Parathyroid adenoma (tissue), 2 donors: Measurements from ENCODE around the gene USF1.
"Not testable (repeated sequence)": the region's sequence is repeated elsewhere in the genome, so short reads cannot be mapped to it uniquely, and the experiment has no call there.

Source experiments
- H2AFZ ChIP-seq: fragments of 300-600 bp; sonication (generic); one replicate; pipeline ENCODE4 v1.7.0; 2017; ENCODE audit warnings: antibody characterized with exemption, mild to moderate bottlenecking
- H3K27ac ChIP-seq: fragments of 300-600 bp; sonication (generic); one replicate; pipeline ENCODE4 v1.7.0; 2017
- H3K27me3 ChIP-seq: fragments of 300-600 bp; sonication (generic); one replicate; pipeline ENCODE4 v1.7.0; 2017; ENCODE audit warnings: low read length; ENCODE audit not compliant: control insufficient read depth, insufficient read depth
- H3K36me3 ChIP-seq: fragments of 300-600 bp; sonication (generic); one replicate; pipeline ENCODE4 v1.7.0; 2017; ENCODE audit warnings: low read length; ENCODE audit not compliant: control insufficient read depth, insufficient read depth
- H3K4me1 ChIP-seq: fragments of 300-600 bp; sonication (generic); one replicate; pipeline ENCODE4 v1.7.0; 2017; ENCODE audit warnings: control low read depth
- H3K4me2 ChIP-seq: fragments of 300-600 bp; sonication (generic); one replicate; pipeline ENCODE4 v1.7.0; 2017; ENCODE audit warnings: low read length
- H3K4me3 ChIP-seq: fragments of 300-600 bp; sonication (generic); one replicate; pipeline ENCODE4 v1.7.0; 2017; ENCODE audit warnings: low read depth, low read length
- H3K79me2 ChIP-seq: fragments of 300-600 bp; sonication (generic); one replicate; pipeline ENCODE4 v1.7.0; 2017; ENCODE audit warnings: control low read depth
- H3K9ac ChIP-seq: fragments of 300-600 bp; sonication (generic); one replicate; pipeline ENCODE4 v1.7.0; 2017; ENCODE audit warnings: mild to moderate bottlenecking
- H3K9me3 ChIP-seq: fragments of 300-600 bp; sonication (generic); one replicate; pipeline ENCODE4 v1.7.0; 2017; ENCODE audit warnings: low read length; ENCODE audit not compliant: control insufficient read depth
- TF ChIP-seq, protein P1 (sequence below): fragments of 300-600 bp; sonication (generic); IDR thresholded peaks from one replicate; pipeline ENCODE4 v1.7.0; 2017; ENCODE audit warnings: antibody characterized with exemption, mild to moderate bottlenecking
- donor health status: primary hyperparathyroidism.

USF1 gene

DNA sequence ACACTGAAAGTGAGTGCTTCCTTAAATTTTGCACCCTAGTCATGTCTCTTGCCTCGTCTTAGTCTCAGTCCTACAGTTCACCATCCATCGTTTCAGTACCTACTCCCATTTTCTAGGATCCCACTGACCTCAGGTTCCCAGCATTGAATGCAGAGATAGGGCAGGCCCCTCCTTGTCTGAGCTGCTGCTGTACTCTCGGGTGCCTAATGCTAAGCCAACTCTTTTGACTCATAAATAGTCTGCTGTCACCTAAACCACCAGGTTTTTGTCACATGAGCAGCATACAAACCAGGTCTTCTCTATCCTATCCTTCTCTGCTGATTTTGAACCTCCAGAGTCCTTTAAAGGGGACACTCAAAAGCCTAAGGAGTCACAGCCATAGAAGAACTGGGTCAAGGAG, 20.9 kb upstream of the USF1 start:
- no peaks in the 10 kb centered on the region for H3K27me3 ChIP-seq
- no peaks in the 10 kb centered on the region for H3K36me3 ChIP-seq
- no peak overlapping the region for H3K9ac ChIP-seq
- no peaks in the 10 kb centered on the region for H3K4me1 ChIP-seq
- no peak overlapping the region for H2AFZ ChIP-seq
- H3K79me2 ChIP-seq = no peaks in the 10 kb centered on the region
- no peak overlapping the region for H3K4me2 ChIP-seq
- TF ChIP-seq, protein P1, sequence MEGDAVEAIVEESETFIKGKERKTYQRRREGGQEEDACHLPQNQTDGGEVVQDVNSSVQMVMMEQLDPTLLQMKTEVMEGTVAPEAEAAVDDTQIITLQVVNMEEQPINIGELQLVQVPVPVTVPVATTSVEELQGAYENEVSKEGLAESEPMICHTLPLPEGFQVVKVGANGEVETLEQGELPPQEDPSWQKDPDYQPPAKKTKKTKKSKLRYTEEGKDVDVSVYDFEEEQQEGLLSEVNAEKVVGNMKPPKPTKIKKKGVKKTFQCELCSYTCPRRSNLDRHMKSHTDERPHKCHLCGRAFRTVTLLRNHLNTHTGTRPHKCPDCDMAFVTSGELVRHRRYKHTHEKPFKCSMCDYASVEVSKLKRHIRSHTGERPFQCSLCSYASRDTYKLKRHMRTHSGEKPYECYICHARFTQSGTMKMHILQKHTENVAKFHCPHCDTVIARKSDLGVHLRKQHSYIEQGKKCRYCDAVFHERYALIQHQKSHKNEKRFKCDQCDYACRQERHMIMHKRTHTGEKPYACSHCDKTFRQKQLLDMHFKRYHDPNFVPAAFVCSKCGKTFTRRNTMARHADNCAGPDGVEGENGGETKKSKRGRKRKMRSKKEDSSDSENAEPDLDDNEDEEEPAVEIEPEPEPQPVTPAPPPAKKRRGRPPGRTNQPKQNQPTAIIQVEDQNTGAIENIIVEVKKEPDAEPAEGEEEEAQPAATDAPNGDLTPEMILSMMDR = no peak
- no peaks in the 10 kb centered on the region for H3K9me3 ChIP-seq
- H3K27ac ChIP-seq = no peak overlapping the region
- no peak overlapping the region for H3K4me3 ChIP-seq

DNA sequence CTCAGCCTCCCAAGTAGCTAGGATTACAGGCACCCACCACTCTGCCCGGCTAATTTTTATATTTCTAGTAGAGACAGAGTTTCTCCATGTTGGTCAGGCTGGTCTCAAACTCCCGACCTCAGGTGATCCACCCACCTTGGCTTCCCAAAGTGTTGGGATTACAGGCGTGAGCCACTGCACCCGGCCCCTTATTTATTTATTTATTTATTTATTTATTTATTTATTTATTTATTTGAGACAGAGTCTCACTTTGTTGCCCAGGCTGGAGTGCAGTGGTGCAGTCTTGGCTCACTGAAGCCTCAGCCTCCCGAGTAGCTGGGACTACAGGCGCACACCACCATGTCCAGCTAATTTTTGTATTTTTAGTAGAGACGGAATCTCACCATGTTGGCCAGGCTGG, 19.9 kb upstream of the USF1 start:
- not testable (repeated sequence) for H3K9me3 ChIP-seq, H3K27me3 ChIP-seq, H3K79me2 ChIP-seq, H3K4me2 ChIP-seq, H3K4me3 ChIP-seq, H3K27ac ChIP-seq, H3K4me1 ChIP-seq, H3K9ac ChIP-seq, H3K36me3 ChIP-seq, H2AFZ ChIP-seq

DNA sequence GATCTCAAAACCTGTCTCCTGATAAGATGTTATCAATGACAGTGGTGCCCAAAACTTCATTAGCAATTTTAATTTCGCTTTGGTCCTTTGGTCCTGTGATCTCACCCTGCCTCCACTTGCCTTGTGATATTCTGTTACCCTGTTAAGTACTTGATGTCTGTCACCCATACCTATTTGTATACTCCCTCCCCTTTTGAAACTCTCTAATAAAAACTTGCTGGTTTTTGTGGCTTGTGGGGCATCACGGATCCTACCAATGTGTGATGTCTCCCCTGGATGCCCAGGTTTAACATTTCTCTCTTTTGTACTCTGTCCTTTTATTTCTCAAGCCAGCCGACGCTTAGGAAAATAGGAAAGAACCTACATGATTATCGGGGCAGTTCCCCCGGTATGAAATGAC, 18.2 kb upstream of the USF1 start:
- H3K9me3 ChIP-seq, H3K4me3 ChIP-seq, H3K79me2 ChIP-seq, H3K27ac ChIP-seq, H3K4me2 ChIP-seq, H3K36me3 ChIP-seq, H2AFZ ChIP-seq, H3K9ac ChIP-seq, H3K27me3 ChIP-seq, H3K4me1 ChIP-seq: not testable (repeated sequence)

DNA sequence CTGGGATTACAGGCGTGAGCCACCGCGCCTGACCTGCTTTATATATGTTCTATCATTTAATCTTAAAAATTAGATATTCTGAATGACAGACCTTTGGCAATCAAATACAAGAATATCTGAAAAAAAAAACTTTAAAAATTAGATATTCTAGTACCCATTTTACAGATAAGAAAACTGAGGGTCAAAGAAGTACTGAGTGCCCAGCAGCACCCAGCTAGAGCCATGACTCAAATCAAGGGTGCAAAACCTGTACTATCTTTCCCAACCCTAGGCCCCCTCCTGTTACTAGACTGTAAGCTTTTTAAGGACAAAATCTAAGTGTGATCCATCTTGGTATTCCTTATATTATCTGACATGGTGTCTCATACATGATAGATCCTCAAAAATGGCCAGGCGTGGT, 15.6 kb upstream of the USF1 start:
- no peak overlapping the region for H3K4me2 ChIP-seq
- no peaks in the 10 kb centered on the region for H3K4me1 ChIP-seq
- no peak overlapping the region for H3K4me3 ChIP-seq
- H3K79me2 ChIP-seq = no peaks in the 10 kb centered on the region
- TF ChIP-seq, protein P1 = no peak
- H3K36me3 ChIP-seq = no peaks in the 10 kb centered on the region
- no peaks in the 10 kb centered on the region for H3K9me3 ChIP-seq
- no peak overlapping the region for H2AFZ ChIP-seq
- no peaks in the 10 kb centered on the region for H3K27me3 ChIP-seq
- H3K27ac ChIP-seq = no peak overlapping the region
- H3K9ac ChIP-seq = no peak overlapping the region

DNA sequence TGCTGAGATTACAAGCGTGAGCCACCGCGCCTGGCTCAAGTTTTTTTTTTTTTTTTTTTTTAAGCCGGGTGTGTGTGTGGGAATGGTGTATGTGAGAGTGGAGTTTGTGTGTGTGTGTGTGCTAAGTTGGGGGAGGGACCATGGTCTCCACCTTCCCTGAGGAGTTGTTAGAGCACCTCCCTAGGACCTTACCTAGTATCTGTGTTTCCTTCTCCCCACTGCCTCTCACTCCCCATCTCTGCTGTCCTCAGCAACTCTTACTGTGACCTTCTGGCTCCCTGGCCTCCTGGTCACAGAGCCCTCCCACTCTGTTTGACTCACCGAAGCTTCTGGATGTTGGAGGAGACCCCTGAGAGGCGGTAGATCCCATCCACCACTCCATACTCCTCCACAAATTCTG, 13.5 kb upstream of the USF1 start:
- H3K4me1 ChIP-seq = no peaks in the 10 kb centered on the region
- no peak overlapping the region for H3K9ac ChIP-seq
- no peak overlapping the region for H3K4me3 ChIP-seq
- H3K79me2 ChIP-seq = no peaks in the 10 kb centered on the region
- H3K4me2 ChIP-seq = no peak overlapping the region
- H3K27ac ChIP-seq = no peak overlapping the region
- no peaks in the 10 kb centered on the region for H3K27me3 ChIP-seq
- no peaks in the 10 kb centered on the region for H3K9me3 ChIP-seq
- TF ChIP-seq, protein P1 = no peak
- H2AFZ ChIP-seq = no peak overlapping the region
- H3K36me3 ChIP-seq = no peaks in the 10 kb centered on the region

DNA sequence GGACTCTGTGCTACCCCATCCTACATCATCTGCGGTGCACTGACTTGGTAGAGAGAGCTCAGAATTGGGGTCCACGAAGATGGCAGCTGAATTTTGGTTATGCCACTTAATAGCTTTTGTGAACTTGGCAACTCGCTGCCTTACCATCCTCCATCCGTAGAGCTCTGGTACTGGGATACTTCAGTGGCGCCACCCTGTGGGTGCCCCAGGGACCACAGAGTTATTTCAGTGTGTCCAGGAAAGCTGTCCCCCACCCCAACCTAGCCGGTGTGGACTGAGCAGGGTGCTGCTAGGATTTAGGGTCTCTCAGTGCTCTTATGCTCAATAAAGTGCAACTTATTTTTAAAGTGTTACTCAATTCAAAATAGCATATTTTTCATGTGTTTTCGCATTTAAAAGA, 9.0 kb upstream of the USF1 start:
- no peak overlapping the region for H2AFZ ChIP-seq
- no peak overlapping the region for H3K9ac ChIP-seq
- no peaks in the 10 kb centered on the region for H3K27me3 ChIP-seq
- no peak overlapping the region for H3K4me2 ChIP-seq
- no peak overlapping the region for H3K4me3 ChIP-seq
- H3K9me3 ChIP-seq = no peaks in the 10 kb centered on the region
- no peak overlapping the region for H3K27ac ChIP-seq
- TF ChIP-seq, protein P1 = no peak
- H3K4me1 ChIP-seq = no peaks in the 10 kb centered on the region
- no peaks in the 10 kb centered on the region for H3K79me2 ChIP-seq
- H3K36me3 ChIP-seq = no peaks in the 10 kb centered on the region
